ENCODE data around the gene MRPL14.

The MRPL14 gene

DNA sequence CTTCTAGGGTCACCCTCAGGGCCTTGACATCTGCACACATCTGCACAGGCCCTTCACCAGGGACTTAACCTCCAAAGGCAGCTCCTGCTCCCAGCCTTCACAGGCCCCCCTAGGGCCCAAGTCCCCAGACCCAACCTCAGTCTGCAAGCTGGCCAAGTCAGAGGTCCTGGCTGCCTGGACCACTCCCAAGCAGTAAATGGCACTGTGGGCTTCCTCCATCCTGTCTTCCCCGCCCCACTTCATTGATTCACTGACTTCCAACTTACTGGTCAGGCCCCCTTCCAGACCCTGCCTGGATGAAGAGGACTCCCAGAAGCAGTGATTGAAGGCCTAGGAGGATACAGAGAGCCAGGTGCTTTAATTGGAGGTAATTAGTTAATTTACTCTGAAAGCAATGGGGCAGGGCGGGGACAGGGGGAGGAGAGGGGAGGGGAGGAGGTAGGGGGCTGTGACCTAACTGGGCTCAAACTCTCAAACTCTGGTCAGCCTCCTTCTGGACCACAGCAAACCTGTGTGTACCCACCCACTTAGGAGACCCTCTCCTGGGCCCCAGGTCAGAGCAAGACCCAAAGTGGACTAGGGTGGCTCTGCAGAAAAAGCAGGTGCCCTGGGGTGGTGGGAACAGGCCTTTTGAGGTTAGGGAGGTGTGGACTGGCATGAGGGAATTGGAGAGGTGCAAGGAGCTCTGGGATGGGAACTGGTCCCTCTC is 51.5 kb downstream of the MRPL14 start:
- Mint-ChIP-seq H3K4me1 (peaks cover 42% of the 10 kb centered on the region), H3K4me3 (peak overlapping the region in 2 of 3 experiments; percentile 50 to 58), H3K36me3 (ENCODE audit: low read depth) (no peaks in the 10 kb centered on the region), H3K9me3 (no peaks in the 10 kb centered on the region), H3K27me3 (ENCODE audit: low read depth) (no peaks in the 10 kb centered on the region), H3K27ac (peak overlapping the region; percentile 17 to 62 (median 60))
- TF ChIP-seq, protein P1, sequence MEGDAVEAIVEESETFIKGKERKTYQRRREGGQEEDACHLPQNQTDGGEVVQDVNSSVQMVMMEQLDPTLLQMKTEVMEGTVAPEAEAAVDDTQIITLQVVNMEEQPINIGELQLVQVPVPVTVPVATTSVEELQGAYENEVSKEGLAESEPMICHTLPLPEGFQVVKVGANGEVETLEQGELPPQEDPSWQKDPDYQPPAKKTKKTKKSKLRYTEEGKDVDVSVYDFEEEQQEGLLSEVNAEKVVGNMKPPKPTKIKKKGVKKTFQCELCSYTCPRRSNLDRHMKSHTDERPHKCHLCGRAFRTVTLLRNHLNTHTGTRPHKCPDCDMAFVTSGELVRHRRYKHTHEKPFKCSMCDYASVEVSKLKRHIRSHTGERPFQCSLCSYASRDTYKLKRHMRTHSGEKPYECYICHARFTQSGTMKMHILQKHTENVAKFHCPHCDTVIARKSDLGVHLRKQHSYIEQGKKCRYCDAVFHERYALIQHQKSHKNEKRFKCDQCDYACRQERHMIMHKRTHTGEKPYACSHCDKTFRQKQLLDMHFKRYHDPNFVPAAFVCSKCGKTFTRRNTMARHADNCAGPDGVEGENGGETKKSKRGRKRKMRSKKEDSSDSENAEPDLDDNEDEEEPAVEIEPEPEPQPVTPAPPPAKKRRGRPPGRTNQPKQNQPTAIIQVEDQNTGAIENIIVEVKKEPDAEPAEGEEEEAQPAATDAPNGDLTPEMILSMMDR (IDR thresholded peaks at IDR 0.05; ENCODE audit: unreplicated experiment in 3 of 3) = no peak

DNA sequence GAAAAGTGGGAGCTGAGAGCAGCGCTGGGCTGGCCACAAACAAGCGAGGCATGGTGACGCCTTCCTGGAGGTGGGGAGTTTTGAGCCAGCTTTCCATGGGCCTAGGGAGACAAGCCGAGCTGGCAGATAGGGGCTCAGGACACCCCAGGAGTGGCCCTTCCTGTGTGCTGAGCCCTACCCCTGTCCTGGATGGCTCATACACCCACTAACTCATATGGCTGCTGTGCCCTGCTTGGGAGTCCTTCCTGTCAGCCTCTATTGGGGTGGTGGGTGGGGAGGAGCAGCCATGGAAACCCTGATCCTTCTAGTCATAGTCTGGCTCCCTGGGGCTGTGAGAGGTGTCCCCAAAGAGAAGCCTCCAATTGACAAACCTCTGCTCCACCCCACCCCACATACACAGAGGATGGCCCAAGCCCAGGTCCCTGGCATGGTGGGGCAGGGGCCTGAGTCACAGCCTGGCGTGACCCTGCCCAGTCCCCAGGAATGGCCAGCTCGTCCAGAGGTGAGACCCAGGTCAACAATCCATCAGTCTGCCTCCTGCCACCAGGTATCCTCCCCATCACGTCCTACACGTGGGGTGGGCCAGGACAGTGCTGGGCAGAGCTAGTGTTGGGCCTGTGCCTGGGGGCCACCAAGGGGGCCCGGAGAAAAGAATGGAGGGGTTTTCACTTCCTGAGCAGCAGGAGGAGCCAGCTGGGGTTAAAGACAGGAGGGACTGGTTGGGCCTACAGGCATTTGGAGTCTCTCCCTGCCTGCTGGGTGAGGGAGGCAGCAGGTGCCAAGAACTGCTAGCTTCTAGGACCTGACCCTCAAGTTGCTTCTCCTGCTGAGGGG is 52.2 kb downstream of the MRPL14 start:
- TF ChIP-seq, protein P1 (IDR thresholded peaks at IDR 0.05; ENCODE audit: unreplicated experiment in 3 of 3) = no peak
- Mint-ChIP-seq H3K4me1 (peaks cover 42% of the 10 kb centered on the region), H3K9me3 (no peaks in the 10 kb centered on the region), H3K36me3 (ENCODE audit: low read depth) (no peaks in the 10 kb centered on the region), H3K27ac (peak overlapping the region; percentile 79 to 90 (median 82)), H3K27me3 (ENCODE audit: low read depth) (no peaks in the 10 kb centered on the region), H3K4me3 (peak overlapping the region; percentile 69 to 81 (median 80))

DNA sequence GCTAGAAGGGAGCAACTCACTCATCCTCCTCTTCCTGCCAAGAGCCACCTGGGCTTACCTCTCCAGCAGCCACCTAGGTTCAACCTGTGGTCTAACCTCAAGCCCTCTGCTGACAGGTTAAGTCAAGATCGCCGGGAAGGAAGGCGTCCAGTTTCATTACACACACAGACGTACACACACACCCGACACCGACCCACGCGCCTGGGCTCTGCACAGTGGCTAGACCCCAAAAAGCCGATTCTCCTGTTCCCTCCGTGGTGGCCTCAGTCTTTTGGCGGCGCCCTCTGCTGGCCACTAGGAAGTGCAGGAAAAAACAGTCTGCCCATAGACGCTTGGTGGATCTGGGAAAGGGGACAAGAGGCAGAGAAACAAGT is 52.8 kb downstream of the MRPL14 start:
- TF ChIP-seq, protein P1 (IDR thresholded peaks at IDR 0.05; ENCODE audit: unreplicated experiment in 3 of 3) = peak; percentile 81 to 85 (median 83)
- Mint-ChIP-seq H3K9me3 (no peaks in the 10 kb centered on the region), H3K4me3 (peak overlapping the region; percentile 69 to 81 (median 80)), H3K4me1 (peaks cover 42% of the 10 kb centered on the region), H3K36me3 (ENCODE audit: low read depth) (no peaks in the 10 kb centered on the region), H3K27ac (peak overlapping the region; percentile 79 to 90 (median 82)), H3K27me3 (ENCODE audit: low read depth) (no peaks in the 10 kb centered on the region)

DNA sequence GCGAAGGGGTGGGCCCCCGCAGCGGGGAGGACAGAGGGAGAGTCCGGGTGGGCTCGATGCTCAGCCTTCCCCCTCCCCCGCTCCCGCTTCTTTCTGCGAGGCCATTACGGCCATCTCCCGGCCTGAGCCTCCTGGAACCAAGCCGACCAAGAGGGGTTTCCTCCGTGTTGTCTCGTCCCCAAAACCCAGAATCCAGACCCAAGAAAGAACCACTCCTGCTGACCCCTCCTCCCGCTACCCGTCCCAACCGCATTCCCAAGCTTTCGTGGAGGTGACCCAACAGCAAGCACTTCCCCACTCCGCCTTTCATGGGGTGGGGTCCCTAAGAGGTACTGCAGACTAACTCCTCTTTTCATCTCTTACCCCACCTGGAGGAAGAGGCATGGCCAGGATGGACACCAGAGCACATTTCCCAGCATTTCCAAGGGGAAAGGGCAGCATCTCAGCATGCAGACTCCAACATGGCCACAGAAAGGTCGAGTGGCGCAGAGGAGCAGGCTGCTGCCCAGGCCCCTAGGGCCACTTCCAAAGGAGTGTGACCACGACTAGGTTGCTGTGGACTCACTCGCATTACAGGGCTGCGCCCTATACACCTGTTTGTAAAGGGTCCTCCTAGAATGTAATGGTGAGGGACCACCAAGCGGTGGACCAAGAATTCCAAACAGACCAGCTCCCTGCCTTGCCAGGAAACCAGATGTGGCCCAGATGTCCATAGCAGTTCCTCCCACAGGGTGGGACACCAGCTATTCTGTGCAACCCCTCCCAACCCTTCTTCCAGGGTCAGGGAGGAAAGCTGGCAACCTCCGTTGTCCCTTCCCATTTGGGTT is 53.4 kb downstream of the MRPL14 start:
- TF ChIP-seq, protein P1 (IDR thresholded peaks at IDR 0.05; ENCODE audit: unreplicated experiment in 3 of 3) = no peak
- Mint-ChIP-seq H3K4me3 (peak overlapping the region; percentile 80 to 85 (median 81)), H3K27me3 (ENCODE audit: low read depth) (no peaks in the 10 kb centered on the region), H3K9me3 (no peaks in the 10 kb centered on the region), H3K36me3 (ENCODE audit: low read depth) (no peaks in the 10 kb centered on the region), H3K27ac (peak overlapping the region; percentile 79 to 90 (median 82)), H3K4me1 (peaks cover 42% of the 10 kb centered on the region)

DNA sequence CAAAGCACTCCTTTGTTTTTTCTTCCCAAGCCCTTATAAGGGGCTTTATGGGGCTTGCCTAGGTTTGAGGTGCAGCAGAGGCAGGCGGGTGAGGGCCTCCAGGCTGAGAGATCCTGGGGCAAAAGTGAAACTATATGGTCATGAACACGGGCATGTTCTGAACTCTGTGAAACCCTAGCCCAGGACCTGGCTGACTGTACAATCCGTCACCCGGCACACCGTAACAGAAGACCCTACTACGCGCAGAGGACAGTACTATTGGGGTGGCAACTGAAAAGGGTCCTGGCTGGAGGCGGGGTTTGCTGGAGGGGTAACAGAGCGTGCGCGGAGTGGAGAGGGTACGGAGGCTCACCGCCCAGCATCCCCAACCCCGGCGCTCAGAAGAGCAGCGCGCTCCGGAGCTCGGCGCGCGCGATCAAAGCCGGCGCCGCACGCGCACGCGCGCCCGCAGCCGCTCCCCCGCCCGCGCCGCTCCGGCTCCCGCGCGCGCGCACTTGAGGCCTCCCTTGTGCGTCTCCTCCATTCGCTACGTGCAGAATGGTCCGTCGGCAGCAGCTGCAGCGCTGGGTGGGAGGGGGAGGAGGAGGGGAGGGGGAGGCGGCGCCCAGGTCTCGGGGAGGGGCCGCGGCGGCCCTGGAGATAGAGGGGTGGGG is 54.2 kb downstream of the MRPL14 start:
- H3K36me3 Mint-ChIP-seq (ENCODE audit: low read depth) = no peaks in the 10 kb centered on the region
- H3K27ac Mint-ChIP-seq = peak overlapping the region; percentile 90 to 98 (median 92)
- peaks cover 43% of the 10 kb centered on the region for H3K4me1 Mint-ChIP-seq
- no peaks in the 10 kb centered on the region for H3K9me3 Mint-ChIP-seq
- H3K27me3 Mint-ChIP-seq (ENCODE audit: low read depth) = no peaks in the 10 kb centered on the region
- TF ChIP-seq, protein P1 (IDR thresholded peaks at IDR 0.05; ENCODE audit: unreplicated experiment in 3 of 3) = no peak
- H3K4me3 Mint-ChIP-seq = peak overlapping the region; percentile 87 to 89 (median 87)
